Omental fat pad (tissue), 4 donors: Measurements from ENCODE around the gene C12orf42. TPM values are rescaled to one million over a fixed set of nuclear protein-coding genes. Genes with fewer than 3 reads are reported as not detected.

Experiments used
- ATAC-seq: fragments of 150-250 bp; one replicate; pipeline ENCODE4 v1.9.1; 2016; ENCODE audit warnings: mild to moderate bottlenecking, moderate library complexity; ENCODE audit not compliant: low FRiP score
- DNase-seq: peaks from one replicate; pipeline ENCODE4 v3.0.0-alpha.2; 2019; ENCODE audit warnings: low spot score
- total RNA-seq, 4 donors: library from RNA; depleted of rRNA; stranded (reverse); fragments of >200 nt; gene quantifications; one replicate each; pipeline ENCODE4 v1.1.0, GENCODE V29; 2016
- TF ChIP-seq, protein P1 (sequence below), 3 donors: fragments of 450-650 bp; IDR thresholded peaks; one replicate each; pipeline ENCODE4 v1.5.1; 2016 to 2017; ENCODE audit warnings: antibody characterized with exemption in 3 of 3, mild to moderate bottlenecking in 3 of 3, moderate library complexity in 2 of 3

C12orf42 gene
- total RNA-seq, 4 donors from 2014 or later: 0.36 TPM; not detected in 3

DNA sequence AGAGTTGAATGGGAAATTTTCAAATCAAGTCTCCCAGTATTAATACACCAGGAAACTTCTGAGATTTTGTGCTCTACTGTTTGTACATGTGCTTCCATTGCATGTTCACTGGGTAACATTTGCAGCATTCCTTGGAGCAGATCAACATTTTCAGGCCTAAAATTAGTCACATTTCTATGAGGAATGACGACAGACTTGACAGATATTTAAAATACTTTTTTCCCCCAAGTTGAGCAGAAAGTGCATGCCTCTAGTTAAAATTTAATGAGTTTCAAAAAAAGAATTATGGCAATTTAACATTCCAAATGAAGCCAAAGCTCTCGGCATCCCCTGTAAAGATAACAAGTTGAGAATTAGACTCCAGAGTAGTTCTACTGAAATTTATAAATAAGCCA, 72.3 kb downstream of the C12orf42 start:
- TF ChIP-seq, protein P1, sequence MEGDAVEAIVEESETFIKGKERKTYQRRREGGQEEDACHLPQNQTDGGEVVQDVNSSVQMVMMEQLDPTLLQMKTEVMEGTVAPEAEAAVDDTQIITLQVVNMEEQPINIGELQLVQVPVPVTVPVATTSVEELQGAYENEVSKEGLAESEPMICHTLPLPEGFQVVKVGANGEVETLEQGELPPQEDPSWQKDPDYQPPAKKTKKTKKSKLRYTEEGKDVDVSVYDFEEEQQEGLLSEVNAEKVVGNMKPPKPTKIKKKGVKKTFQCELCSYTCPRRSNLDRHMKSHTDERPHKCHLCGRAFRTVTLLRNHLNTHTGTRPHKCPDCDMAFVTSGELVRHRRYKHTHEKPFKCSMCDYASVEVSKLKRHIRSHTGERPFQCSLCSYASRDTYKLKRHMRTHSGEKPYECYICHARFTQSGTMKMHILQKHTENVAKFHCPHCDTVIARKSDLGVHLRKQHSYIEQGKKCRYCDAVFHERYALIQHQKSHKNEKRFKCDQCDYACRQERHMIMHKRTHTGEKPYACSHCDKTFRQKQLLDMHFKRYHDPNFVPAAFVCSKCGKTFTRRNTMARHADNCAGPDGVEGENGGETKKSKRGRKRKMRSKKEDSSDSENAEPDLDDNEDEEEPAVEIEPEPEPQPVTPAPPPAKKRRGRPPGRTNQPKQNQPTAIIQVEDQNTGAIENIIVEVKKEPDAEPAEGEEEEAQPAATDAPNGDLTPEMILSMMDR (IDR thresholded peaks at IDR 0.05): no peak
- no peak for ATAC-seq
- no peak for DNase-seq

- ATAC-seq (no peak), DNase-seq (no peak)
- TF ChIP-seq, protein P1 (IDR thresholded peaks at IDR 0.05): no peak
Measured at GRCh38 chr12:103422746-103423515, 72.8 kb downstream of the C12orf42 start.

GRCh38 chr12:103422328-103422727, 73.4 kb downstream of the C12orf42 start:
- TF ChIP-seq, protein P1 (IDR thresholded peaks at IDR 0.05): no peak
- no peak for DNase-seq
- ATAC-seq: no peak

DNA sequence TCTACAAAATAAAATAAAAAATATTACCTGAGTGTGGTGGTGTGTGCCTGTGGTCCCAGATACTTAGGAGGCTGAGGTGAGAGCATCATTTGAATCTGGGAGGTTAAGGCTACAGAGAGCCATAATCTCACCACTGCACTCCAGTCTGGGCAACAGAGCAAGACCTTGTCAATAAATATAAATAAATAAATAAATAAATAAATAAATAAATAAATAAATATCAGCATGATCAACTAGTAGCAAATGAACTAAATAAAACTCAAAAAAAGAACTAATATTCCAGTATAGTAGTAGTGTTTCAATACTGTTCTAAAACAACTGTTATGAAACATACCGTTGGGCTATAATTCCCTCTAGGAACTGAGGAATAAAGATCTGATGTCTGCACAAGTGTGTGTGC, 74.4 kb downstream of the C12orf42 start:
- TF ChIP-seq, protein P1 (IDR thresholded peaks at IDR 0.05): no peak
- no peak for ATAC-seq
- DNase-seq: no peak

DNA sequence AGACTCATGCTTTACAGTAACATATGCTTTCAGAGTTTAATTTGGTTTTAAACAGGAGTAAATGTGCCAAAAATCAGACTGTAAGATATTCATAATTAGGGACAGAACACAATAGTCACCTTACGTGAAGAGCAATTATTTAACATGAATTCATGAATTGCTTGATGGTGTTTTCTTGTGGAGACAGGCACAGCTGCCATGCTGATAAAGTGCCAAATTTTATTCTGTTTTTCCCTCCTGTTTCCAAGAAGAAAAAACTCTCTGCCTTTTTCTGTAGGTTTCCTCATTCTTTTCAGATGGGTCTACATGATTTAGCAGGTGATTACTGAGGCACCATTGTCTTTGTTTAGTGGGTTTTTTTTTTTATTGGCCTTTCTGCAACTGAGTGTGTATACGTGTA, 80.1 kb downstream of the C12orf42 start:
- ATAC-seq (no peak), DNase-seq (no peak)
- TF ChIP-seq, protein P1 (IDR thresholded peaks at IDR 0.05): no peak

DNA sequence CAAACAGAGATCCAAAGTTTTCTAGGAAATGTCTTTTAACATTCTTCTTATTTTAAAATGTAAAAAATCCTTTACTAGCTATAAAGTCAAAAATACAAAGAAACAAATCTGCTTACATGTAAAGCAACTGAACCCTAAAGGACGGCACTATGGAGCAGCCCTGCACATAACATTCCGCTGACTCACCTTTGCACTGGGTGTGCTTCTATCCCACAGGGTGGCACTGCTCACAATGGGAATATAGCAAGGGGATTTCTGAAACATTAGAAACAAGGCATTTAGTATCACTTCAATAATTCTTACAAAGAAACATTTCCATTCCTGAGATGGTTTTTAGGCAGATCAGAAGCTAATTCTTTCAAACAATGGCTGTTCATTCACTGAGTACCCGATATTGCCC, 94.3 kb downstream of the C12orf42 start:
- no peak for ATAC-seq
- TF ChIP-seq, protein P1 (IDR thresholded peaks at IDR 0.05): no peak
- no peak for DNase-seq

GRCh38 chr12:103399986-103400385, 95.8 kb downstream of the C12orf42 start:
- DNase-seq (no peak), ATAC-seq (no peak)
- TF ChIP-seq, protein P1 (IDR thresholded peaks at IDR 0.05): no peak
